ENCODE measurements around the gene GRID1.

The GRID1 gene

DNA sequence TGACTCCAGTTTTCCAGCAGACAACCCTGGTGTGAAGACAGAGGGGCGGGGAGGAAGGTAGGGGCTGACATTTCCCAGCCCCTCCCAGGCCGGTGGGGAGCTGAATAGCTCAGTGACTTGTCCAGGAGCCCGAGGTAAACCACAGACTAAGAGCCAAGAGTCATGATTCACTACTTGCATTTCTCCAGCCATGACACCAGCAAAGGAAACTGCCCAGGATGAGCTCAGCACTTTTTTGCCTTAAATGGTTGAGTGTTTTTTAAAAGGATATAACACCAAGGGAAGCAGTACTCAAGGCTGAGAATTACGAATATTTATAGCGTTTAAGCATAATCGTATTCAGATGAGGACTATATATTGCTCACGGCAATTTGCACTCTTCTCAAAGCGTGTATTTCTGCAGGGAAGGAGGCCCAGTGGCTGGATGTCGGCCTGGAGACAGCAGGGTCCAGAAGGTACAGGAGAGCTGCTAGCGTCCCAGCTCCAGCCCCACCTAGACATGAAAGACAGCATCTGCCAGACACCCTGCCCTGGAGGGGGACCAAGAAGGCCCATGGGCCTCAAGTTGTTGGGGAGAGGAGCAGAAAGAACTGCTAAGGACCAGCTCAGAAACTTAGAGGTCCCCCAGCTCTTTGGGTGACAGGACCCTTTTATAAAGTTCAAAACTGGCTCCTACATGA is 141.4 kb downstream of the GRID1 start:
- no peak overlapping the region for H3K4me3 ChIP-seq (ENCODE audit: low read depth, low read length)
- POLR2A ChIA-PET: interaction anchor here (0.6 kb wide), 1 partner anchor 582 kb away, joined by 4 read pairs; no protein-coding TSS in a partner anchor
- no peaks in the 10 kb centered on the region for H3K9me3 ChIP-seq (ENCODE audit: control insufficient read depth, insufficient read depth, low read depth, low read length)
- TF ChIP-seq, protein P1, sequence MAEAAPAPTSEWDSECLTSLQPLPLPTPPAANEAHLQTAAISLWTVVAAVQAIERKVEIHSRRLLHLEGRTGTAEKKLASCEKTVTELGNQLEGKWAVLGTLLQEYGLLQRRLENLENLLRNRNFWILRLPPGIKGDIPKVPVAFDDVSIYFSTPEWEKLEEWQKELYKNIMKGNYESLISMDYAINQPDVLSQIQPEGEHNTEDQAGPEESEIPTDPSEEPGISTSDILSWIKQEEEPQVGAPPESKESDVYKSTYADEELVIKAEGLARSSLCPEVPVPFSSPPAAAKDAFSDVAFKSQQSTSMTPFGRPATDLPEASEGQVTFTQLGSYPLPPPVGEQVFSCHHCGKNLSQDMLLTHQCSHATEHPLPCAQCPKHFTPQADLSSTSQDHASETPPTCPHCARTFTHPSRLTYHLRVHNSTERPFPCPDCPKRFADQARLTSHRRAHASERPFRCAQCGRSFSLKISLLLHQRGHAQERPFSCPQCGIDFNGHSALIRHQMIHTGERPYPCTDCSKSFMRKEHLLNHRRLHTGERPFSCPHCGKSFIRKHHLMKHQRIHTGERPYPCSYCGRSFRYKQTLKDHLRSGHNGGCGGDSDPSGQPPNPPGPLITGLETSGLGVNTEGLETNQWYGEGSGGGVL (tag by site-specific recombination; IDR thresholded peaks at IDR 0.05): no peak
- TF ChIP-seq ZNF621 (tag by site-specific recombination; IDR thresholded peaks at IDR 0.05) (no peak), ZNF394 (tag by site-specific recombination; IDR thresholded peaks at IDR 0.05; ENCODE audit: borderline replicate concordance) (no peak)
- H3K36me3 ChIP-seq (ENCODE audit: control insufficient read depth in 2 of 2, insufficient read depth in 1 of 2, low read length in 2 of 2): no peaks in the 10 kb centered on the region
- CTCF ChIA-PET: interaction anchor here (0.9 kb wide), 1 partner anchor 15 kb away, joined by 3 read pairs; no protein-coding TSS in a partner anchor
- H3K4me1 ChIP-seq (ENCODE audit: control insufficient read depth, insufficient read depth, low read length): peaks cover 2% of the 10 kb centered on the region; the same call in 1 of the 2 replicates
- no peak overlapping the region for H3K27ac ChIP-seq (ENCODE audit: extremely low read depth, low read depth, low read length)

GRCh38 chr10:86224354-86225102 is 142.1 kb downstream of the GRID1 start:
- H3K36me3 ChIP-seq (ENCODE audit: control insufficient read depth in 2 of 2, insufficient read depth in 1 of 2, low read length in 2 of 2): no peaks in the 10 kb centered on the region
- TF ChIP-seq ZSCAN30 (tag by site-specific recombination; IDR thresholded peaks at IDR 0.05) (no peak), ZNF16 (tag by site-specific recombination; IDR thresholded peaks at IDR 0.05; ENCODE audit: low read depth) (no peak), ZNF350 (tag by site-specific recombination; IDR thresholded peaks at IDR 0.05) (no peak), ZBTB17 (tag by site-specific recombination; IDR thresholded peaks at IDR 0.05) (no peak), ZNF433 (tag by site-specific recombination; IDR thresholded peaks at IDR 0.05; ENCODE audit: low read depth) (no peak)
- CTCF ChIA-PET: interaction anchor here (0.9 kb wide), 1 partner anchor 14 kb away, joined by 3 read pairs; no protein-coding TSS in a partner anchor
- H3K4me1 ChIP-seq (ENCODE audit: control insufficient read depth, insufficient read depth, low read length): peaks cover 2% of the 10 kb centered on the region; the same call in 1 of the 2 replicates
- no peak overlapping the region for H3K27ac ChIP-seq (ENCODE audit: extremely low read depth, low read depth, low read length)
- POLR2A ChIA-PET: interaction anchor here (0.6 kb wide), 1 partner anchor 174 kb away, joined by 4 read pairs; no protein-coding TSS in a partner anchor
- H3K9me3 ChIP-seq (ENCODE audit: control insufficient read depth, insufficient read depth, low read depth, low read length): no peaks in the 10 kb centered on the region
- H3K4me3 ChIP-seq (ENCODE audit: low read depth, low read length): no peak overlapping the region

DNA sequence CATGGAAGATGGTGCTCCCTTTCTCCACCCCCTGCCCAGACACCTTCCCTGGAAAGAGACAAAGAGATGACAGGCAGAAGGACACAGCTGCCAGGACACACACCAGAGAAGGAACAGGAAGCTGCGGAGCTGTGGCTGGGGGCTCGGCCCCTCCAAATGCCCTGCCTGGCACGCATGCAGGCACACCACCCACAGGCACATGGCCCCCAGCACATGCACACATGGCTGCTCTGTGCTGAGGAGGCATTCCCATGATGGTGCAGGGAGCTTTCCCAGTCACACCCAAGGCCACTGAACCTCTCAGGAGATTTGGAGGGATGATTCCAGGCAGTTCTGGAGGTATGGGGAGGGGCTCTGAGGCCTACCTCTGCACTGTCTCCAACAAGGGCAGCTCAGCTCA is 143.3 kb downstream of the GRID1 start:
- Histone ChIP-seq H3K4me3 (ENCODE audit: low read depth, low read length) (no peak overlapping the region), H3K27ac (ENCODE audit: extremely low read depth, low read depth, low read length) (no peak overlapping the region), H3K36me3 (ENCODE audit: control insufficient read depth in 2 of 2, insufficient read depth in 1 of 2, low read length in 2 of 2) (no peaks in the 10 kb centered on the region), H3K4me1 (ENCODE audit: control insufficient read depth, insufficient read depth, low read length) (peaks cover 2% of the 10 kb centered on the region; the same call in 1 of the 2 replicates), H3K9me3 (ENCODE audit: control insufficient read depth, insufficient read depth, low read depth, low read length) (no peaks in the 10 kb centered on the region)
- POLR2A ChIA-PET: no interaction called here
- CTCF ChIA-PET: no interaction called here
- TF ChIP-seq PRDM4 (tag by site-specific recombination; IDR thresholded peaks at IDR 0.05) (no peak), ZBTB1 (tag by site-specific recombination; IDR thresholded peaks at IDR 0.05) (no peak), ZBTB17 (tag by site-specific recombination; IDR thresholded peaks at IDR 0.05) (no peak), ZNF48 (tag by site-specific recombination; IDR thresholded peaks at IDR 0.05) (no peak), HOXC10 (CRISPR knock-in tag; IDR thresholded peaks at IDR 0.05) (no peak), PRDM1 (tag by site-specific recombination; IDR thresholded peaks at IDR 0.05) (no peak), ZNF610 (tag by site-specific recombination; IDR thresholded peaks at IDR 0.05; ENCODE audit: borderline replicate concordance) (no peak), KLF16 (tag by site-specific recombination; IDR thresholded peaks at IDR 0.05) (no peak), ATF2 (tag by site-specific recombination; IDR thresholded peaks at IDR 0.05; ENCODE audit: low read depth) (no peak)
- TF ChIP-seq, protein P2, sequence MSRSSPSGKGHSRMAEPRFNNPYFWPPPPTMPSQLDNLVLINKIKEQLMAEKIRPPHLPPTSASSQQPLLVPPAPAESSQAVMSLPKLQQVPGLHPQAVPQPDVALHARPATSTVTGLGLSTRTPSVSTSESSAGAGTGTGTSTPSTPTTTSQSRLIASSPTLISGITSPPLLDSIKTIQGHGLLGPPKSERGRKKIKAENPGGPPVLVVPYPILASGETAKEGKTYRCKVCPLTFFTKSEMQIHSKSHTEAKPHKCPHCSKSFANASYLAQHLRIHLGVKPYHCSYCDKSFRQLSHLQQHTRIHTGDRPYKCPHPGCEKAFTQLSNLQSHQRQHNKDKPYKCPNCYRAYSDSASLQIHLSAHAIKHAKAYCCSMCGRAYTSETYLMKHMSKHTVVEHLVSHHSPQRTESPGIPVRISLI (tag by site-specific recombination; IDR thresholded peaks at IDR 0.05): no peak
